Right renal pelvis (tissue), 4 donors: ENCODE data around the gene RPS27L. TPM values are rescaled to one million over a fixed set of nuclear protein-coding genes. Genes with fewer than 3 reads are reported as not detected.
"Not testable (repeated sequence)": the region's sequence is repeated elsewhere in the genome, so short reads cannot be mapped to it uniquely, and the experiment has no call there.

Source experiments
- DNase-seq, 4 donors: peaks; one replicate each; pipeline ENCODE4 v3.0.0-alpha.2; 2013; ENCODE audit warnings: low read depth in 4 of 4, low spot score in 3 of 4, missing footprints in 1 of 4
- polyA plus RNA-seq, 4 donors: library from polyadenylated mRNA; unstranded; fragments of 120-200 nt; gene quantifications; one replicate each; pipeline ENCODE4 v1.2.1, GENCODE V29; 2013; ENCODE audit not compliant: insufficient read length in 4 of 4

RPS27L gene
- polyA plus RNA-seq, 4 donors: 106 to 111 (median 107) TPM

DNA sequence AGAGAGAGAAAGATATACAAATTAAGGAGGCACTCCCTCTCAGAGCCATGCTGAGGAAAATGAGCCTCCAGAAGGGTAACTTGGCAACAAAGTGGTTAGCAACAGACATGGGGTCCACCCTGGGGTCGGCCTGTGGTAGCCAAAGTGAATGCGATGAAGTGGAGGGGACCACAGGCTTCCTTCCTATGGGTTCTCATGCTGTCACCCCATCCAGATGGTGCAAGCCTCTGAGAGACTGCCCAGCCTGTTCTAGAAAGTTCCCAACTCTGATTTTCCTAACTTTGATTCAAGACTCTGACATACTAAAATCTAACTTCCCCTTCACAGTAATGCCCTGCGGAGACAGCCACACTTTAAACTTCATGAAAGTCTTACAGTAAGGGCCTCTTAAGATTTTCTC, 53.9 kb downstream of the RPS27L start:
- no peak for DNase-seq

DNA sequence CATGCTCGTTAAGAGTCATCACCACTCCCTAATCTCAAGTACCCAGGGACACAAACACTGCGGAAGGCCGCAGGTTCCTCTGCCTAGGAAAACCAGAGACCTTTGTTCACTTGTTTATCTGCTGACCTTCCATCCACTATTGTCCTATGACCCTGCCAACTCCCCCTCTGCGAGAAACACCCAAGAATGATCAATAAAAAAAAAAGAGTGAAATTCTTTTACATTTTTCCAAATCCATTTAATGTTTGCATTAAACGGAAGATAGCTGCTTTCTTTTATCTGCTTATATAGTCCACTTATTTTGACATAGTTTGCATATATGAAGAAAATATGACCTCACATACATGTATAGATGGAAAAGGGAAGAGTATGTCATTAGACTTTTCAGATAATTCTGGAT, 57.7 kb downstream of the RPS27L start:
- not testable (repeated sequence) for DNase-seq

DNA sequence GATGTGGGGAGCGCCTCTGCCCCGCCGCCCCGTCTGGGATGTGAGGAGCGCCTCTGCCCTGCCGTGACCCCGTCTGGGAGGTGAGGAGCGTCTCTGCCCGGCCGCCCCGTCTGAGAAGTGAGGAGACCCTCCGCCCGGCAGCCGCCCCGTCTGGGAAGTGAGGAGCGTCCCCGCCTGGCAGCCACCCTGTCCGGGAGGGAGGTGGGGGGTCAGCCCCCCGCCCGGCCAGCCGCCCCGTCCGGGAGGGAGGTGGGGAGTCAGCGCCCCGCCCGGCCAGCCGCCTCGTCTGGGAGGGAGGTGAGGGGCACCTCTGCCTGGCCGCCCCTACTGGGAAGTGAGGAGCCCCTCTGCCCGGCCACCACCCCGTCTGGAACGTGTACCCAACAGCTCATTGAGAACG, 58.4 kb downstream of the RPS27L start:
- DNase-seq: not testable (repeated sequence)

Other genes starting within 250 kb of the RPS27L start
- gene TPM1, start 114.7 kb downstream of the RPS27L start, polyA plus RNA-seq: 100 to 1,000 TPM; 454 to 494 (median 473) TPM
- gene LACTB, start 35.6 kb downstream of the RPS27L start, polyA plus RNA-seq: 10 to 100 TPM; 18.4 to 24.2 (median 23.3) TPM
- 10 to 100 TPM; 27.9 to 35.8 (median 34.6) TPM for gene RAB8B, start 32.1 kb upstream of the RPS27L start, polyA plus RNA-seq
- 10 to 100 TPM; 16.5 to 20.7 (median 19.4) TPM for gene APH1B, start 120.1 kb upstream of the RPS27L start, polyA plus RNA-seq
- gene CA12, start 224.4 kb upstream of the RPS27L start, polyA plus RNA-seq: 100 to 1,000 TPM; 125 to 151 (median 149) TPM